ENCODE results near the gene AXIN1.

GRCh38 chr16:379961-380761, 27.6 kb upstream of the AXIN1 start:
- TF ChIP-seq CBX3 (IDR thresholded peaks at IDR 0.05; ENCODE audit: borderline replicate concordance in 1 of 2, low read length in 2 of 2), result no peak
- TF ChIP-seq POLR2AphosphoS5 (IDR thresholded peaks at IDR 0.05; ENCODE audit: control insufficient read depth, insufficient read depth, low read depth, low read length), result no peak
- no peak for TF ChIP-seq ADNP (tag; IDR thresholded peaks at IDR 0.05)
- no peak for TF ChIP-seq CTCF (IDR thresholded peaks at IDR 0.05 in 2 of 3, conservative IDR thresholded peaks at IDR 0.05 in 1 of 3; ENCODE audit: insufficient read depth in 2 of 3, low read depth in 1 of 3, low read length in 3 of 3)

Measured in K562 (cell line).